Activated T-cell treated with anti-CD3 and anti-CD28 coated beads for 48 hours (primary cell): Measurements from ENCODE around the gene IL20RA.
"Not testable (repeated sequence)": the region's sequence is repeated elsewhere in the genome, so short reads cannot be mapped to it uniquely, and the experiment has no call there.

Source experiments
- DNase-seq: peaks from one replicate; pipeline ENCODE4 v3.0.0-alpha.2; 2020; ENCODE audit warnings: low read depth

IL20RA gene

GRCh38 chr6:137044366-137045221 is at the start of gene IL20RA:
Gene IL20RA, minus strand, starts transcription at chr6:137044965. Its CDS starts 237 bp downstream, at chr6:137044728.
- DNase-seq, result peak; percentile 2

DNA sequence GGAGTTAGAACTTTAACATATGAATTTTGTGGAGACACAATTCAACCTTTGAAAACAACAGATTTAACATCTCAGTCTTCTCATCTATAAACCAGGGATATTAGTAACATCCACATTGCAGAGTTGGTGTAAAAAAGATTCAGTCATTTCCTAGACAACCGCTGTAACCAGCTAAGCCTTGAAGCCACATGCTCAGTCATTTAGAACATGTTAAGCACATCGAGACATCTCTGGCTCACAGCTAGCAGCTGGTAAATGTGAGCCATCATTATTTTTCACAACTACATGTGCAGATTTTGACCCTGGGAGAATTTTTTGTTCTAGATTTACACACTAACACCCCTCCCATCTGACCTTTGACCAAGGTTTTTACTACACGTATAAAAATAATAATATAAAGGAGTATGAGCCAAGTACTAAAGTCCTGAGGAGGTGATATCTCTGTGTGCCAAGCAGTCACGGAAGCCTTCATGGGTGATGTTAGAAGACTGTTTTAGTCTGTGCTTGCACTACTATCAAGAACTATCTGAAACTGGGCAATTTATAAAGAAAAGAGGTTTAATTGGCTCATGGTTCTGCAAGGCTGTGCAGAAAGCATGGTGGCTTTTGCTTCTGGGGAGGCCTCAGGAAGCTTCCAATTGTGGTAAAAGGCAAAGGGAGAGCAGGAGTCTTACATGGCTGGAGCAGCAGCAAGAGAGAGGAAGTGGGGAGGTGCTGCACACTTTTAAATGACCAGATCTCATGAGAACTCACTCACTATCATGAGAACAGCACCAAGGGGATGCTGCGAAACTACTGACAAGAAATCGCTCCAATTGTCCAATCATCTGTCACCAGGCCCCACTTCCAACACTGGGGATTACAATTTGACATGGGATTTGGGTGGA is 48.7 kb upstream of the IL20RA start:
- DNase-seq, result no peak

DNA sequence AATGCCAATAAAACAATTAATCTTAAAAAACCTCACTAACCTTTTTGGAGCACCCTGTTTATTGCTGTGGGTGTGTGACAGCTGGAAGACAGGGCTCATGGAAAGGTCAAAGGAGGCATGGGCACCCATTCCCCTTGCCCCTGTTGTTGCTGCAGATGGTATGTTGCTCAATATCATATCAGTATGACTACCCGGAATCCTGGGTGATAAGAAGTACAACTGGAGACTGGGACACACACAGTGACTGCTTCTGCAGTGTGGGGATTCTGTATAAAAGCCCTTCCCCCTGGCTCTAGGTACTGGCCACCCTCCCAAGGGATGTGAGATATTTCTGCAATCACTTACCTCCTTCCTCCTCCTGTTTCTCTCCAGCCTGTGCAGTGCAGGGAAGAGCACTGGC is 47.3 kb upstream of the IL20RA start:
- no peak for DNase-seq

DNA sequence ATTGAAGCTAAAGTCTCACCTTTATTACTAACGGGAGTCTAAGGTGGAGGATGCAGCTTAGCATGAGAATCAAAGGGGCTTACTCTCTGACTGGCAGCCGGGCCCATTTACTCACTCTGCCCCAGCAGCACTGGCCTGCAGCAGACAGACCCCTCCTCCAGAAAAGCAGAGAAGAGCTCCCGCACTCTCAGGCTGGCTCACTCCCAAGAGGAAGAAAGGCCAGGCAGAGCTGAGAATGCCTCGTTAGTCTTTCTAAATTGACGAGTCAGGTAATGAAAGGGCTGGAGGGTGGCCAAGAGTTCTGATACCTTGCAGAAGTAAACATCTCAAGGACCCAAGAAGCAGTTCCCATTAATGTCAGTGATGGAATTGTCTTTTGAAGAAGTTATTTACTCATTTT is 44.5 kb upstream of the IL20RA start:
- DNase-seq, result no peak

DNA sequence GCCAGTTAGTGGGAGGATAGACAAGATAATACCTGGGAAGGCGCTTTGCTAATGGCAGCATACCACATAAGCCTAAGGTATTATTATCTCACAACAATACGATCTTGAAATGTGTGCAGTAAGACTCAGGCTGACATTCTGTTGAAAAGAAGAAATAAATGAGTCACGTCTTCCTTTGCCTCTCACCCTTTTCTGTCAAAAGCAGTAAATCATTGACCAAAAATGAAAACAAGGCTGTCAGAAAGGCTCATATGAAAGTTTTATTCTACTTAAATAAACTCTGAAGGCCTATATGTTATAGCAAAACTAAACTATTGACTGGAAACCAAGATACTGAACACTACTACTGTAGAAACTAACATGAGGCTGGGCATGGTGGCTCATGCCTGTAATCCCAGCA is 43.1 kb upstream of the IL20RA start:
- DNase-seq, result no peak

GRCh38 chr6:137086031-137086430 is 41.3 kb upstream of the IL20RA start:
- DNase-seq, result no peak

GRCh38 chr6:137084865-137085617 is 40.3 kb upstream of the IL20RA start:
- DNase-seq, result no peak

DNA sequence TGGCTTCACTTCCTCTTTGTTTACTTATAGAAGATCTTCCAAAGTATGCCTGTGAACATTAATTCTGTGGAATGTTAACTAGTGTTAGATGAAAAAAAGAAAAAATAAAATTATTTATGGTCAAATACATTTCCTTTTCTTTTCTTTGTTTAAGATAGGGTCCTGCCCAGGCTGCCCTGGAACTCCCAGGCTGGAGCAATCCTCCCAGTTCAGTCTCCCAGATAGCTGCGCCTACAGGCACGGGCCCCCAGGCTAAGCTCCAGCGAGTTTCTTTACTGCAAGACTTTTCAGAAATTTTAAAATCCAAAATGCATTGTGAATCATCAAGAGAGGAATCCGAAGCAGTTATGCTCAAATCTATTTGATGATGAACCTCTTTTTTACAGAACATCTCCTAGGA is 39.3 kb upstream of the IL20RA start:
- no peak for DNase-seq

DNA sequence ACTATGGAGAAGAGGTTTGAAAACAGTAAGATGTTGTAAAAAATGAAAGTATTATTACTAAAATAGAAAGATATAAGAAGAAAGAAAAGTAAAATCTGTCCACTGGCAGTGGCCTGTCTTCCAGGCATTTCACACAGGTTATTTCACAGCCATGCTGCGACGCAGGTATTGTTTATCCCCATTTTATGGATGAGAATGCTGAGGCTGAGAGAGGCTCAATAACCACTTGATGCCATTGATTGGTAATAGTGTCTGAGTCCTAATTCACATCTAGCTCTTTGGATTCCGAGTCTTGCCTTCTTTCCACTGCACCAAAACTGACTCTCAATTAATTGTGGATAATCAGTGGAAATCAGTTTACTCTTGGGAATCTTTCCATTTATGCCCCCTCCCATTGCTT is 37.2 kb upstream of the IL20RA start:
- no peak for DNase-seq

DNA sequence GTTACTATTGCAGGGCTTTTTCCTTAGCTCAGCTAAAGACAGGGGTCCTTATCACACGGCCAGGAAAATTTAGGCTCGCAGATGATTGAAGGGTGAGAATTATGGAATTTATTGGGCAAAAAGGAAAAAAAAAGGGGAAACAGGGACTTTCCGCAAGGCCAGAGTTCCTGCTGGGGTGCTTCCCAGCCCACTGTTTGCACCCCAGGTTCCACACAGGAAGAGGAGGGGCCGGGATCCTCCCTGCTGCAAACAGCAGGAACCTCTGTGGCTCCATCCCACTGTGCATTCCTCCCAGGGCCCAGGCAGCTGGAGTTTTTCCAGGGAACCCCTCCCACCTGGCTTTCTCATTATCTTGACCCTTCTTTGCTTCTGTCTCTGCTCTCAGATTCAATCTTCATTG is 35.9 kb upstream of the IL20RA start:
- no peak for DNase-seq

- DNase-seq, result peak; percentile 46
Observed at GRCh38 chr6:137076277-137077068, 31.7 kb upstream of the IL20RA start.

GRCh38 chr6:137075790-137076189 is 31.0 kb upstream of the IL20RA start:
- DNase-seq, result not testable (repeated sequence)

DNA sequence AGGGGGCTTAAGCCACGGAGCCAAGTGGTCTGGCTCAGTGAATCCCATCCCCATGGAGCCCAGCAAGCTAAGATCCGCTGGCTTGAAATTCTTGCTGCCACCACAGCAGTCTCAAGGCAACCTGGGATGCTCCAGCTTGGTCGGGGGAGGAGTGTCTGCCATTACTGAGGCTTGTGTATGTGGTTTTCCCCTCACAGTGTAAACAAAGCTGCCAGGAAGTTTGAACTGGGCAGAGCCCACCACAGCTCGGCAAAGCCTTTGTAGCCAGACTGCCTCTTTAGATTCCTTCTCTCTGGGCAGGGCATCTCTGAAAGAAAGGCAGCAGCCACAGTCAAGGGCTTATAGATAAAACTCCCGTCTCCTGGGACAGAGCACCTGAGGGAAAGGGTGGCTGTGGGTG is 25.5 kb upstream of the IL20RA start:
- no peak for DNase-seq

DNA sequence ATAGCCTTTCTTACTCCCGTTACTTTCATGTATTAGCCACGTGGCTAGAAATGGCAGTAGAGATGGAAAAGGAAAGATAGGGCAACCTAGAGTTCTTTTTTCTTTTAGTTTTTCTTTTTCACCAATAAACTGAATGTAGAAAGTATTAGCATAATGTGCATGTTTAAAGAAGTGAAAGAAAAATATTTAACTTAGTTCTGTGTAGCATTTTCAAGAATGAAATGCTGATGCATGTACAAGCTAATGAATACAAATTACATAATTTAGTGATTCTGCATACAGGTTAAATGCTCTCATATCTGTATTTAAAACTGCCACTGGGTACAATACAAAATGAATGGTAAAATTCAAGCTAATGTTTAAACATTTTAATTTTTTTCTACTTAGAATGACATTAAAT is 22.6 kb upstream of the IL20RA start:
- DNase-seq, result no peak

GRCh38 chr6:137058037-137058436 is 13.3 kb upstream of the IL20RA start:
- no peak for DNase-seq

DNA sequence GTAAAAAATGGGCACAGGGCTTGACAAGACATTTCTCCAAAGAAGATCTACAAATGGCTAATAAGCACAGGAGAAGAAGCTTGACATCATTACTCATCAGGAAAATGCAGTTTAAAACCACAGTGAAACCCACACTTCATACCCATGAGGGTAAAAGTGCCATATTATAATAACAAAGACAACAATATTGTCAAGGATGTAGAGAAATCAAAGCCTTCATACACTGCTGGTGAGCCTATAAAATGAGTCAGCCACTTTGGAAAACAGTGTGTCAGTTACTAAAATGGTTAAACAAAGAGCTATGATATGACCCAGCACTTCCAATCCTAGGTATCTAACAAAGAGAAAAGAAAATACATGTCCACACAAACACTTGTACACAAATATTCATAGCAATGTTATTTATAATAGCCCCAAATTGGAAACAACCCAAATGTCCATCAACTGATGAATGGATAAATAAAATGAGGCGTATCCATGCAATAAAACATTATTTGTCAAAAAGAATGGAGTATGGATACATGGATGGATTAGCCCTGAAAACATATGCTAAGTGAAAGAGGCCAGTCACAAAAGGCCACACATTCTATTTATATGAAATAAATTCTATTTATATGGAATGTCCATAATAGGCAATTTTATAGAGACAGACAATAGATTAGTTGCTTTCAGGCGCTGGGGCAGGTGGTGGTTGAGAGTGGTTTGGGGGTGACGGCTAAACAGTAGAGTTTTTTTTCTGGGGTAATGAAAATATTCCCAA is 11.5 kb upstream of the IL20RA start:
- no peak for DNase-seq

GRCh38 chr6:137051790-137052472 is 7.2 kb upstream of the IL20RA start:
- no peak for DNase-seq

- DNase-seq, result no peak
Observed at GRCh38 chr6:137049095-137049494, 4.3 kb upstream of the IL20RA start.

DNA sequence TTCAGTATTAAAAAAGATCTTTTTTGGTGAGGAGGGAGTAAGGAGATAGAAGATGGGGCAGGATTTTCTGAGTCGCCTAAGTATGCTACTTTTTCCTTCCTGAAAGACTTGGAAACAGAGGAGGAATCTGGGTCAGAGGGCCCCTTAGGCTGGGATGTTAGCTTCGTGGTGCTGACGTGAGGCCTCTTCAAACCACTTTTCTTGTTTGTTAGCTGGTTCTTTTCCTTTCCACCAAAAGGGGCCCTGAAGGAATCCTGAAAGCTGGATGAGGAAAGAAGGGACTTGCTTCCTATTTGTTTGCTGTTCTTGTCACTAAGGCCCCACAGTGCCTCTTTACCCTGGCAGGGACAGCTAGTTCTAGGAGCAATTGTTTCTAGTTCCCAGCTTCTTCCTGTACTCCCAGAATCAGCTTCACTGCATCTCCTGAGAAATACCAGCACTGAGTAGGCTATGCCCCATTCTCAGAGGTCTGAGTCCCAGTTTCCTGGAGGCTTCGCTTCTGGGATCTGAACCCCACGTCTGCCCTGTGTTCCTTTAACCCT is 2.2 kb upstream of the IL20RA start:
- DNase-seq, result no peak

GRCh38 chr6:137045222-137045789 is 541 bp upstream of the IL20RA start:
- no peak for DNase-seq
